AML-193 (cell line): ENCODE measurements around the gene MYL4.
A peak's percentile ranks its signal among the peaks of the same experiment; 100 is the strongest.
"Not testable (repeated sequence)": the region's sequence is repeated elsewhere in the genome, so short reads cannot be mapped to it uniquely, and the experiment has no call there.

Experiments
- DNase-seq, 2 experiments: peaks; one replicate each; lab custom pipeline; 2025; lab: John Stamatoyannopoulos, UW

MYL4 gene

GRCh38 chr17:47193931-47194511, 15.1 kb upstream of the MYL4 start:
- DNase-seq, result no peak

GRCh38 chr17:47197821-47198220, 11.3 kb upstream of the MYL4 start:
- DNase-seq, result no peak

DNA sequence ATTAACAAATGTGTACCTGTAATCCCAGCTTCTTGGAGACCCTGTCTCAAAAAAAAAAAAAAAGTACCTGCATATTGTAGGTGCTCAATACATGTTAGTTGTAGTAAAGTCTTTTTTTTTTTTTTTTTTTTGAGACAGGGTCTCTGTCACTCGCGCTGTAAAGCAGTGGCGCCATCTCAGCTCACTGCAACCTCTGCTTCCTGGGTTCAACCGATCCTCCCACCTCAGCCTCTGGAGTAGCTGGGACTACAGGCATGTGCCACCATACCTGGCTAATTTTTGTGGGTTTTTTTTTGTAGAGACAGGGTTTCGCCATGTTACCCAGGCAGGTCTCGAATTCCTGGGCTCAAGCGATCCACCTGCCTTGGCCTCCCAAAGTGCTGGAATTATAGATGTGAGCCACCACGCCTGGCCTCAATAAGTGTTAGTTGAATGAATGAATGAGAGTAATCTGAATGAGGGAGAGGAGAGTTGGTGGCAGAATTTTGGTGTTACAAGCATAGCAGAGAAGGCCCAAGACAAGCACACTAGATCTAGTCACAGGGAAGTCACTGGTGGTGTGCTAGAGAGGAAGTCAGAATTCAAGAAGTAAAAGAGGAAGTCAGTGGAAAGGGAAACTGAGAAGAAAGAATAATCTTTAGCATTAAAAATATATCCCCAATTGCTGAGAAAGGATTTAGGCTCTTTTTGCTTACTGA, 9.4 kb upstream of the MYL4 start:
- peak; percentile 95 for DNase-seq

DNA sequence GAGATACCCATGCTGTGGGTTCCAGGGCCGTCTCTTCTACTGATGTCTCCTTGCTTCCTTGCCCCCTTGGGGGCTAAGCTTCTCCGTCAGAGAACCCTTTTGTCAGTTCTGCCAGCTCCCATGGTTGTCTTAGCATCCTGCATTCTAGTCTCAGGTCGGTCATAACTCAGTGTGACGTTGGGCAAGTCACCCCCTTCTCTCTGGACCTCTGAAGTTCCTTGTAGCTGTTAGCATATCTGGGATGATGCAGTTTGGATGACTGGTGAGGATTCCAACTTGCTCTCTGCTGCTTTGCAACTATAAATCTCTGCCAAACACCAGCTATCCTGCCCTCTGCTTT, 8.9 kb upstream of the MYL4 start:
- DNase-seq, result no peak

DNA sequence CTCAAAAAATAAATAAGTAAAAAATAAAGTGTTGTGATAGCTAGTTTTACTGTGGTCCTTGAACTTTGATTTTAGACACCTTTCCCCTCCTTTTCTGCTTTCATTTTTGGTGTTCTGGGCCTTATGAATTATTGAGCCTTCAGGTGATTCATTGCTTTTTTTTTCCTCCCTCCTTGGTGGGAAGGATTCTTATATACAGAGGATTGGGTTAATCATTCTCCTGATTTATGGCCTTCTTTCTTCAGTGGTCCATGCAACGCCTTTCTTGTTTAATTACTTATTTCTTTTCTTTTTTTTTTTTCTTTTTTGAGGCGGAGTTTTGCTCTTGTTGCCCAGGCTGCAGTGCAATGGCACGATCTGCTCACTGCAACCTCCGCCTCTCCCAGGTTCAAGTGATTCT, 8.0 kb upstream of the MYL4 start:
- no peak for DNase-seq

GRCh38 chr17:47203984-47204721, 5.0 kb upstream of the MYL4 start:
- no peak for DNase-seq

DNA sequence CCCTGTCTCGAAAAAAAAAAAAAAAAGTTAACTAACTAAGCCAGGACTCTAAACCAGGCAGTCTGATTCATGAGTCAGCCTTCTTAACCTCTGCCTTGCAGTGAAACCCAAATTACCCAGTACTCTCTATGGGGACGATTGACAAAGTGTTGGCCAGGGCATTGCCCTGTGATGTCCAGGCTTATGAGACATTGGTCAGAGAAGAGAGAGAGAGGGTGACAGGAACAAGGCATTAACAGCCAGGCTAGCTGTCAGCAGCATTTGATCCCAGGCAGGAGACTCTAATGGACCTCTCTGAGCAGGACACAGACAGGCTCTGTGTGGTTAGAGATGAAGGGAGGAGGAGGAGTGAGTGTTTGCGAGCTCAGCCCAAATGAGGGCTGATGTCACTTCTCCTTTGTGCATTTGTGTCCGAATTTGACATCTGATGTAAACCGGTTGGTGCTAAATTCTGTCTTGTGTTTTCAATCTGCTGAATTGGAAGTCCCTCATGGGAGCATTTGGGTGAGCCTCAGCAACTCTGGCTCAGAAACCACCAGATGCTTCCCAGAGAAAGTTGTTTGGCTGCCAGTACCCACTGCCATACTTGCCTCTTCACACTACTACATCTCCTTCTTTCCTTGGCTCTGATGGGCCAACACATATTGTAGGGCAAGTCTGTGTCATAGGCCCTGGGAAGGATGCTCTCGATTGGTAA, 4.3 kb upstream of the MYL4 start:
- DNase-seq, result no peak

DNA sequence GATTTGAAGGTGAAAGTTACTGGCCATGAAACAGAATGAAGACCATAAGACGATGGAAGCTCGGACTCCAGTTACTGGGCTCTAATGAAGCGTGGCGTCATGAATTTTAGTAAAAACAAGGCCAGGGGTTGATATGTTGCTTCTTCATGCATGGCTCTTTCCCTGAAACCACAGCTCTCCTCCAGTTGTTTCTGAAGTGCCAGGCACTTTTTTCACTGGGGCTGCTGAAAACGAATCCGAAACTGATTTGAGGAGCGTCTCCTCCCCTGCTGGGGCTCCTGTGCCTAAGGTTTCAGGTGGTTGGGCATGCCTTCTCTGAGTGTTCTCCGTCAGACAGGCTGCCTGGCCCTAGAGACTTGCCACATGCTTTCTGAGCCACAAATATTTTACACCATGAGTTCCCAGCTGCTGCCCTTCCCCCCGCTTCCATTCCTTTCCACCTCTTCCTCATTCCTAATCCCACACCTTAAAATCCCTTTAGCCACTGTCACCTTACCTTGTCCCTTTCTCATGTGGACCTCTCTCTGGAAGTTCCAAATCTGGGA, 3.7 kb upstream of the MYL4 start:
- DNase-seq, result no peak

DNA sequence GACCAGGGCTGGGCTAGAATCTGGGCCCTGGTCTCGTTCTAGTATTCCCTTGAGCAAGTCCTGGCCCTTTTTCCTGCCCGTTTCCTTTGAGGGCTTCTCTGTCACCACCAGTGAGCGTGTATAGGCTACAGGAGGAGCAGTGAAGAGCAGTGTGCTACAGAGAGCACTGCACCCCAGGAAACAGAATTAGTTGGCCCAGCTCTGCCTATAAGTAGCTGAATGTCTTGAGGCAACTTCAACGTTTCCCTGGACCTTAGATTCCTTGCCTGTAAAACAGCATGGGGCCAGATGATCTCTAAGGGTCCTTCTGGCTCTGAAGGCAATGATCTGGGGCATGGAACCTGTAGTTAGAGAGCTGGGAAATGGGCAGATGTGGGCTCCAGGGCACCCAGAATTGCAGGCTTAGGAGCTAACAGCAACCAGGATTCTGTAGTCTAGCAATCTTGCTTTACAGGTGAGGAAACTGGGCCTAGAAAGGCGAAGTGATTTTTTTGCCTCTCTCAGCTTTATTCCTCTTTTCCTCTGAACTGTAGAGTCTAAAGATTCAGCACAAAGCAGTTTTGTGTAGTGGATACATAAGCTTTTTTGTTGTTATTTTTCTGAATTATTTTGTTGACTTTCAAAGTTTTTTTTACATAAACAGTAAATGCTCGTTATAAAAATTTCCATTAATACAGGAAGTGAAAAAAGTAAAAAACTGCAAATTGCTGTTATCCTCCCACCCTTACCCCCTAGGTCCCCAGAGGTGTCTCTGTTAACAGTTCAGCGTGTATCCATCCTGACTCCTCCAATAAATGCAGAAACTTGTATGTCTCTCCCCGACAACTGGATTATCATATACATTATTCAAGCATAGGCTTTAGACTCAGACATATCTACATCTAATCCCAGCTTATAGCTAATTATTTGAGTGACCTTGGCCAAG, 1.7 kb upstream of the MYL4 start:
- DNase-seq, result no peak

DNA sequence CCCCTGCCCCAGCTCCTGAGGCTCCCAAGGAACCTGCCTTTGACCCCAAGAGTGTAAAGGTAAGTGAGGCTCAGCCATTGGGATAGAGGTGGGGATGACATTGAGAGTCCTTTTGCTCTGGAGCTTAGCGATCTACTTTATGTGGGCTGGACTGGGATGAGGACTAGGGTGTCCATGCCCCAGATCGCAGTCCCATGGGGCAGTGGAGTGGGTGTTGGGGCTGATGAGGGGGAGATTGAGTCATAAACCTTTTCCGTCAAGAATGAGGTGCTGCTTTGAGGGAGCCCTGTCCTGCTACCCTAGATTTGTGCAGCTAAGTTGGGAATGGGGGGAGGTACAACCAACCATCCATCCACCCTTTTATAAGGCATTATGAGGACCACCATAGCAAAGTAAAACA, 351 bp downstream of the MYL4 start:
- DNase-seq, result no peak

- no peak for DNase-seq
These were observed 957 bp downstream of the MYL4 start for GRCh38 chr17:47210105-47210504.

- DNase-seq, result no peak
These were observed 1.6 kb downstream of the MYL4 start for GRCh38 chr17:47210779-47211178.

DNA sequence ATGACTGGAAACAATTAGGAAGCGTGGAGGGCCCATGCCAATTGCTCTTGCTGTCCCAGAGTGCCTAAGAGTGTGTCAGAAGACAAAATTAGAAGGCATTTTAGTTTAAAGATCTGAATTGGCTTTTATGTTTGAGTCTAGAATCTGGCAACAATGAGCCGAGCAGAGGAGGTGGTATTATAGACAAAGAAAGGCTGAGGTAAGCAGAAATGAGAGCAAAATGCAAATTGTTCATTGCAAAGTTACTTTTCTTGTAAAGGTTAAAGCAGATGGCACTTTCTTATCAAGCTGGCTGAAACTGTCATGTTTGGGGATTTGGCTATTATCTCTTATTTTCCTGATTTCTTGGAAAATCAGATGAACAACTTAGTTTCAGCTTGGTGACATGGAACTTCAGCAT, 3.3 kb downstream of the MYL4 start:
- no peak for DNase-seq

- no peak for DNase-seq
These were observed 4.4 kb downstream of the MYL4 start for GRCh38 chr17:47213540-47213939.

- DNase-seq, result no peak
These were observed 5.8 kb downstream of the MYL4 start for GRCh38 chr17:47214931-47215330.

- DNase-seq, result not testable (repeated sequence)
These were observed 7.7 kb downstream of the MYL4 start for GRCh38 chr17:47216821-47217220.

DNA sequence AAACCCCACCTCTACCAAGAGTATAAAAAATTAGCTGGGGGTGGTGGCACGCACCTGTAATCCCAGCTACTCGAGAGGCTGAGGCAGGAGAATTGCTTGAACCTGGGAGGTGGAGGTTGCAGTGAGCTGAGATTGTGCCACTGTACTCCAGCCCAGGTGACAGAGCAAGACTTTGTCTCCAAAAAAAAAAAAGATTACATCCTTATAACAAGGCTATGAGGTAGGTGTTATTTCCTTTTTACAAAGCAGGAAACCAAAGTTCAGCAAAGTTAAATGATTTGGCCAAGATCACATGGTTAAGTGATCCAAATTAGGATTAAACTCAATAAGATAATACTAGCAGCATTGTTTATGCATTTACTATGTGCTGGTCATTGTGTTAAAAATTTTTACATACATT, 8.1 kb downstream of the MYL4 start:
- DNase-seq, result not testable (repeated sequence)

DNA sequence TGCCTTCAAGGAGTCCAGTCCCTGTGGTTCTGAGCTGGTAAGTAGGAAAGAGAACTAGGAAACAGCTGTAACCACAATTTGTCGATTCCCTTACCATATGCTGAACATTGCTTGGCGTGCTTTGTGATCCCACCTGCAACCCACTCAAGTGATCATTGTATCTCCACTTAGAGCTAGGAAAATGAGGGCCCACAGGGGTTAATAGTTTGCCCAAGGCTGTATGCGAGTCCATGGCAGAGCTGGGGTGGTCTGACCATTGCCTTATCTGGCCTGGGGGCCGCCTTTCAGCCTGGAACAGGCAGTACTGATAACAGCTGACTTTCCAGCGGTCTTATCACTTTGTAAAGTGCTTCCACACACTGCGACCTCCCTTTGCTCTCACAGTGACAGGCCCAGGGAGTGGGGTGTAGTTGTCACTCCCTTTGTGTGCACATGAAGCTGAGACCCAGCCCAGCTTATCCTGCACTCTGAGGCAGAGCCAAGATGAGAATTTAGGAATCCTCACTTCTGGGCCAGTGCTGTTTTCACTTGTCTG, 9.8 kb downstream of the MYL4 start:
- DNase-seq, result no peak

GRCh38 chr17:47219621-47220475, 10.7 kb downstream of the MYL4 start:
- no peak for DNase-seq

DNA sequence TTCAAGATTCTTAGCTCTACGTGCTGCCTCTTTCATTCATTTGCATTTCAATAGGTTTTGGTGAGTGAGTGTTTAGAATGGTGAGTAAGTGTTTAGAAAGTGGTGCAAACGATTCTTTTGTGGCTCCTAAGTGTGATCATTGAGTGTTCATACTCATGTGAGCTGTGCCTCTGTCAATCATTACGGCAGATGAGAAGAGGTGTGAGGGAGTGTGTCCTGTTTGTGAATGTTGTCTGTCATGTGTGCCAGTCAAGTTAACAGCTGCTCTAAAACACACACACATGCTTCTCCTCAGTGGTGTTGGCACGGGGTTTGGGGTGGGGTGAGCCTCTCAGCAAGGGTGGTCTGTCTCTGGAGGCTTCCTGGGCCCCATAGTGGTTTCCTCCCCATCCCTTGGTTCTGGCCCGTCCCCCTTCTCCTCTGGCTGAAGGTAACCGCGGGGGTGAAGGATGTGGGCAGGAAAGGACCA, 11.4 kb downstream of the MYL4 start:
- no peak for DNase-seq
